ENCODE results near the gene AXL. TPM values are rescaled to one million over a fixed set of nuclear protein-coding genes. Genes with fewer than 3 reads are reported as not detected.
"Not testable (repeated sequence)": the region's sequence is repeated elsewhere in the genome, so short reads cannot be mapped to it uniquely, and the experiment has no call there.

The AXL gene
- total RNA-seq: 0.17 and 0.18 TPM in 2 replicates

GRCh38 chr19:41218615-41219507 is at the start of gene AXL:
Gene AXL, plus strand, starts transcription at chr19:41219223. Its CDS starts 170 bp downstream, at chr19:41219393.
- H3K27me3 Mint-ChIP-seq (ENCODE audit: insufficient read depth): peaks cover 53% of the 10 kb centered on the region
- H3K4me1 Mint-ChIP-seq (ENCODE audit: low read depth): peaks cover 4% of the 10 kb centered on the region
- H3K27ac Mint-ChIP-seq: no peak within 1 kb of the TSS
- no peak within 1 kb of the TSS for H3K4me3 Mint-ChIP-seq
- no peaks in the 10 kb centered on the region for H3K9me3 Mint-ChIP-seq
- DNase-seq (ENCODE audit: low spot score): no peak
- no peaks in the 10 kb centered on the region for H3K36me3 Mint-ChIP-seq (ENCODE audit: low read depth)
- intact Hi-C loops (cut with micrococcal nuclease): no loop called here

GRCh38 chr19:41172297-41173164 is 46.5 kb upstream of the AXL start:
- no peak for DNase-seq (ENCODE audit: low spot score)
- no peak overlapping the region for H3K4me3 Mint-ChIP-seq
- H3K4me1 Mint-ChIP-seq (ENCODE audit: low read depth): peaks cover 11% of the 10 kb centered on the region
- H3K36me3 Mint-ChIP-seq (ENCODE audit: low read depth): no peaks in the 10 kb centered on the region
- peaks cover 7% of the 10 kb centered on the region for H3K27me3 Mint-ChIP-seq (ENCODE audit: insufficient read depth)
- no peak overlapping the region for H3K27ac Mint-ChIP-seq
- H3K9me3 Mint-ChIP-seq: no peaks in the 10 kb centered on the region
- intact Hi-C loops (cut with micrococcal nuclease): no loop called here

GRCh38 chr19:41174297-41174928 is 44.6 kb upstream of the AXL start:
- no peak overlapping the region for H3K27ac Mint-ChIP-seq
- H3K4me1 Mint-ChIP-seq (ENCODE audit: low read depth): peaks cover 11% of the 10 kb centered on the region
- H3K9me3 Mint-ChIP-seq: no peaks in the 10 kb centered on the region
- H3K4me3 Mint-ChIP-seq: no peak overlapping the region
- no peak for DNase-seq (ENCODE audit: low spot score)
- peaks cover 5% of the 10 kb centered on the region for H3K27me3 Mint-ChIP-seq (ENCODE audit: insufficient read depth)
- intact Hi-C loops (cut with micrococcal nuclease): no loop called here
- H3K36me3 Mint-ChIP-seq (ENCODE audit: low read depth): no peaks in the 10 kb centered on the region

GRCh38 chr19:41175801-41176777 is 42.9 kb upstream of the AXL start:
- H3K27ac Mint-ChIP-seq: peak overlapping the region; percentile 31
- intact Hi-C loops (cut with micrococcal nuclease): no loop called here

GRCh38 chr19:41180173-41180572 is 38.9 kb upstream of the AXL start:
- intact Hi-C loops (cut with micrococcal nuclease); H3K27me3 Mint-ChIP-seq (ENCODE audit: insufficient read depth); H3K4me3 Mint-ChIP-seq; H3K36me3 Mint-ChIP-seq (ENCODE audit: low read depth); DNase-seq (ENCODE audit: low spot score); H3K27ac Mint-ChIP-seq; H3K9me3 Mint-ChIP-seq: not testable (repeated sequence)
- H3K4me1 Mint-ChIP-seq (ENCODE audit: low read depth): peaks cover 11% of the 10 kb centered on the region

More at GRCh38 chr19:41175801-41176777, 42.9 kb upstream of the AXL start:
- peak overlapping the region; percentile 64 for H3K4me3 Mint-ChIP-seq
- no peaks in the 10 kb centered on the region for H3K9me3 Mint-ChIP-seq
- peaks cover 11% of the 10 kb centered on the region for H3K4me1 Mint-ChIP-seq (ENCODE audit: low read depth)
- peaks cover 5% of the 10 kb centered on the region for H3K27me3 Mint-ChIP-seq (ENCODE audit: insufficient read depth)
- no peaks in the 10 kb centered on the region for H3K36me3 Mint-ChIP-seq (ENCODE audit: low read depth)
- peak; percentile 32 for DNase-seq (ENCODE audit: low spot score)

- no peaks in the 10 kb centered on the region for H3K9me3 Mint-ChIP-seq
- no peak overlapping the region for H3K4me3 Mint-ChIP-seq
- intact Hi-C loops (cut with micrococcal nuclease): no loop called here
- H3K27me3 Mint-ChIP-seq (ENCODE audit: insufficient read depth): peaks cover 35% of the 10 kb centered on the region
- H3K4me1 Mint-ChIP-seq (ENCODE audit: low read depth): peaks cover under 1% of the 10 kb centered on the region
- DNase-seq (ENCODE audit: low spot score): no peak
- no peak overlapping the region for H3K27ac Mint-ChIP-seq
- H3K36me3 Mint-ChIP-seq (ENCODE audit: low read depth): no peaks in the 10 kb centered on the region
Observed at GRCh38 chr19:41186971-41187883, 31.8 kb upstream of the AXL start.

- intact Hi-C loops (cut with micrococcal nuclease): no loop called here
- Mint-ChIP-seq H3K27me3 (ENCODE audit: insufficient read depth) (peaks cover 40% of the 10 kb centered on the region), H3K9me3 (no peaks in the 10 kb centered on the region), H3K36me3 (ENCODE audit: low read depth) (peaks cover 2% of the 10 kb centered on the region), H3K4me3 (no peak overlapping the region), H3K27ac (no peak overlapping the region), H3K4me1 (ENCODE audit: low read depth) (peaks cover 7% of the 10 kb centered on the region)
- no peak for DNase-seq (ENCODE audit: low spot score)
Observed at GRCh38 chr19:41187884-41188279, 31.1 kb upstream of the AXL start.

GRCh38 chr19:41189425-41190065 is 29.5 kb upstream of the AXL start:
- Mint-ChIP-seq H3K9me3 (no peaks in the 10 kb centered on the region), H3K36me3 (ENCODE audit: low read depth) (peaks cover 2% of the 10 kb centered on the region), H3K4me1 (ENCODE audit: low read depth) (peaks cover 18% of the 10 kb centered on the region), H3K4me3 (no peak overlapping the region), H3K27ac (no peak overlapping the region), H3K27me3 (ENCODE audit: insufficient read depth) (peaks cover 50% of the 10 kb centered on the region)
- intact Hi-C loops (cut with micrococcal nuclease): no loop called here
- no peak for DNase-seq (ENCODE audit: low spot score)

GRCh38 chr19:41192574-41193429 is 26.2 kb upstream of the AXL start, which contains the start of gene CYP2S1:
Gene CYP2S1, plus strand, starts transcription at chr19:41193219. Its CDS starts 46 bp downstream, at chr19:41193265.
- H3K4me1 Mint-ChIP-seq (ENCODE audit: low read depth): peaks cover 18% of the 10 kb centered on the region
- no peaks in the 10 kb centered on the region for H3K9me3 Mint-ChIP-seq
- peaks cover 48% of the 10 kb centered on the region for H3K27me3 Mint-ChIP-seq (ENCODE audit: insufficient read depth)
- intact Hi-C loops (cut with micrococcal nuclease): no loop called here
- H3K4me3 Mint-ChIP-seq: peak within 1 kb of the TSS; percentile 71
- peaks cover 2% of the 10 kb centered on the region for H3K36me3 Mint-ChIP-seq (ENCODE audit: low read depth)
- DNase-seq (ENCODE audit: low spot score): peak; percentile 17
- no peak within 1 kb of the TSS for H3K27ac Mint-ChIP-seq

GRCh38 chr19:41193430-41194156 is 25.4 kb upstream of the AXL start:
- intact Hi-C loops (cut with micrococcal nuclease): no loop called here
- Mint-ChIP-seq H3K27ac (no peak overlapping the region), H3K4me3 (peak overlapping the region; percentile 71), H3K9me3 (no peaks in the 10 kb centered on the region), H3K4me1 (ENCODE audit: low read depth) (peaks cover 18% of the 10 kb centered on the region), H3K27me3 (ENCODE audit: insufficient read depth) (peaks cover 47% of the 10 kb centered on the region), H3K36me3 (ENCODE audit: low read depth) (peaks cover 2% of the 10 kb centered on the region)
- no peak for DNase-seq (ENCODE audit: low spot score)
